Spinal cord (tissue), 10 donors: ENCODE results near the gene SLC44A2. TPM values are rescaled to one million over a fixed set of nuclear protein-coding genes. Genes with fewer than 3 reads are reported as not detected.
A peak's percentile ranks its signal among the peaks of the same experiment; 100 is the strongest.
"Not testable (repeated sequence)": the region's sequence is repeated elsewhere in the genome, so short reads cannot be mapped to it uniquely, and the experiment has no call there.

Source experiments
- DNase-seq, 6 donors: peaks; one replicate each; pipeline versions ENCODE4 v3.0.0 to v3.0.0-alpha.2; 2013 to 2015; ENCODE audit warnings: low spot score in 6 of 6, low read depth in 4 of 6
- H3K27ac ChIP-seq: one replicate; pipeline ENCODE4 v1.5.1; 2013; ENCODE audit warnings: low read depth, low read length, control low read depth
- H3K27me3 ChIP-seq: one replicate; pipeline ENCODE4 v1.6.1; 2013; ENCODE audit warnings: low read length; ENCODE audit not compliant: control insufficient read depth, insufficient read depth
- H3K36me3 ChIP-seq: one replicate; pipeline ENCODE4 v1.6.1; 2013; ENCODE audit warnings: low read length; ENCODE audit not compliant: control insufficient read depth, insufficient read depth
- H3K4me1 ChIP-seq: one replicate; pipeline ENCODE4 v1.6.1; 2013; ENCODE audit warnings: low read length; ENCODE audit not compliant: control insufficient read depth, insufficient read depth
- H3K4me3 ChIP-seq: one replicate; pipeline ENCODE4 v1.5.1; 2013; ENCODE audit warnings: low read depth, low read length, control low read depth
- H3K9me3 ChIP-seq: one replicate; pipeline ENCODE4 v1.6.1; 2013; ENCODE audit warnings: low read length; ENCODE audit not compliant: control insufficient read depth, insufficient read depth
- WGBS: methylation state at CpG from one replicate; pipeline ENCODE4 v1.1.5; 2013; ENCODE audit warnings: missing lambda C conversion rate; ENCODE audit not compliant: insufficient coverage; 5-methylcytosine and 5-hydroxymethylcytosine counted together
- polyA plus RNA-seq, 2 donors: library from polyadenylated mRNA; unstranded; fragments of 120-200 nt; gene quantifications; one replicate each; pipeline ENCODE4 v1.2.1, GENCODE V29; 2013; ENCODE audit not compliant: insufficient read length in 2 of 2
- total RNA-seq, 2 donors: library from RNA; depleted of rRNA in 1 of 2; stranded (reverse); fragments of 120-200 nt in 1 of 2; fragments of >200 nt in 1 of 2; gene quantifications; one replicate each; pipeline versions ENCODE4 v1.2.3 to v1.2.4, GENCODE V29; 2013 to 2014
- donor health status: healthy.

The SLC44A2 gene
- total and polyA plus RNA-seq, 4 donors = 46.8 to 146 (median 88.2) TPM

GRCh38 chr19:10660346-10660745, 35.0 kb downstream of the SLC44A2 start:
- no peak for DNase-seq
- Histone ChIP-seq H3K9me3 (no peaks in the 10 kb centered on the region), H3K36me3 (peaks cover 27% of the 10 kb centered on the region), H3K4me3 (no peak overlapping the region), H3K27me3 (no peaks in the 10 kb centered on the region), H3K27ac (no peak overlapping the region), H3K4me1 (peaks cover 48% of the 10 kb centered on the region)
- 96% methylated on average over 5 of the region's 5 CpGs for WGBS

DNA sequence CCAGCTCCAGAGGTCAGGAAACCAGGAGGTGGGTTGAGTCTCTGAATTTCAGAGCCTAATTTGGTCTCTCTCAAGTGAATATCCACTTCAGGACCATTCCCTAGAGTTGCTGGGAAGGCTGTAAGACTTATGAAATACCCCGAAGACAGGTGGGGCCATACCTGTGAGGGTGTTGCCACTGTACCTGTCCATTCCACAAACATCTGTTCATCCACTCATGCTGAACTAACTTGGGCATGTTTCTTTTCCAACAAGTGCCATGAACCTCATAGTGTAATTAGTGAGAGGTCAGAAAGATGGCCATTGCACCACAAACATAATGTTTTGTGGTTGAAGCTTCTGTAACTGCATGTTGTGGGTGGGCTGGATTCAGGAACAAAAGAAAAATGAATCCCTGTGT, 36.6 kb downstream of the SLC44A2 start:
- no CpG with 5 or more reads among the region's 1 CpG for WGBS
- no peak for DNase-seq
- peaks cover 28% of the 10 kb centered on the region for H3K36me3 ChIP-seq
- no peaks in the 10 kb centered on the region for H3K9me3 ChIP-seq
- peaks cover 34% of the 10 kb centered on the region for H3K4me1 ChIP-seq
- no peaks in the 10 kb centered on the region for H3K27me3 ChIP-seq
- H3K4me3 ChIP-seq = no peak overlapping the region
- no peak overlapping the region for H3K27ac ChIP-seq

- H3K4me1 ChIP-seq = peaks cover 33% of the 10 kb centered on the region
- no peaks in the 10 kb centered on the region for H3K27me3 ChIP-seq
- 50% methylated on average over 12 of the region's 14 CpGs for WGBS
- H3K9me3 ChIP-seq = no peaks in the 10 kb centered on the region
- peak in 1 of 6 donors; percentile 21 for DNase-seq
- H3K4me3 ChIP-seq = no peak overlapping the region
- no peak overlapping the region for H3K27ac ChIP-seq
- H3K36me3 ChIP-seq = peaks cover 28% of the 10 kb centered on the region
Measured at GRCh38 chr19:10662384-10663251, 37.3 kb downstream of the SLC44A2 start.

- WGBS = 80% methylated on average over 1 of the region's 16 CpGs
- not testable (repeated sequence) for H3K4me3 ChIP-seq, H3K9me3 ChIP-seq, DNase-seq, H3K27ac ChIP-seq, H3K27me3 ChIP-seq
- peaks cover 34% of the 10 kb centered on the region for H3K4me1 ChIP-seq
- H3K36me3 ChIP-seq = peaks cover 28% of the 10 kb centered on the region
Measured at GRCh38 chr19:10663252-10663563, 37.9 kb downstream of the SLC44A2 start.

- no peaks in the 10 kb centered on the region for H3K9me3 ChIP-seq
- H3K4me1 ChIP-seq = peaks cover 10% of the 10 kb centered on the region
- DNase-seq = no peak
- H3K27ac ChIP-seq = no peak overlapping the region
- no peaks in the 10 kb centered on the region for H3K27me3 ChIP-seq
- H3K36me3 ChIP-seq = peaks cover 36% of the 10 kb centered on the region
- 66% methylated on average over 2 of the region's 6 CpGs for WGBS
- H3K4me3 ChIP-seq = no peak overlapping the region
Measured at GRCh38 chr19:10667867-10668266, 42.5 kb downstream of the SLC44A2 start.

DNA sequence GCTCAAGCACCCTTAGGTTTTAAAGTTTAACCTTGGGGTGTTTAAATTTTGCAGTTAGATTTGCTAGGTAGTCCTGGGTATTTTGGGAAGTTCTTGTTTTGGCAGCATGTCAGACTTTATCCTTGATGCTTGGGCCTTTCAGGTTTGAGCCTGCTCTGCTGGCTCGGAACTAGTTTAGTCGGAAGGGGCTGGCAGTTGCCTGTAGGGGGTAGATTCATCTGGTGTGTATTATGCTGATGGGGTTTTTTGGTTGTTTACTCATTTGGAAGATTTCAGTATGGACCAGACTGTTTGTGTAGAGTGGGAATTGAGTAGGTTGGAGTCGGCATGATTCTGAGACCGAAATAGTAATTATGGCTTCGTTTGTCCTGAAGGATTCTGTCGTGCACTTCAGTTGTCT, 43.9 kb downstream of the SLC44A2 start:
- H3K36me3 ChIP-seq = peaks cover 48% of the 10 kb centered on the region
- no peak overlapping the region for H3K27ac ChIP-seq
- H3K9me3 ChIP-seq = no peaks in the 10 kb centered on the region
- 38% methylated on average over 6 of the region's 6 CpGs for WGBS
- H3K4me1 ChIP-seq = peaks cover 6% of the 10 kb centered on the region
- no peak overlapping the region for H3K4me3 ChIP-seq
- no peak for DNase-seq
- H3K27me3 ChIP-seq = no peaks in the 10 kb centered on the region

GRCh38 chr19:10670182-10670581, 44.8 kb downstream of the SLC44A2 start:
- no CpG with 5 or more reads among the region's 1 CpG for WGBS
- H3K4me3 ChIP-seq = no peak overlapping the region
- H3K9me3 ChIP-seq = no peaks in the 10 kb centered on the region
- DNase-seq = no peak
- no peaks in the 10 kb centered on the region for H3K27me3 ChIP-seq
- peaks cover 53% of the 10 kb centered on the region for H3K36me3 ChIP-seq
- H3K27ac ChIP-seq = no peak overlapping the region
- H3K4me1 ChIP-seq = peaks cover 6% of the 10 kb centered on the region

GRCh38 chr19:10670876-10671804, 45.8 kb downstream of the SLC44A2 start:
- H3K36me3 ChIP-seq = peaks cover 63% of the 10 kb centered on the region
- WGBS = 80% methylated on average over 22 of the region's 24 CpGs
- H3K4me1 ChIP-seq = peaks cover 6% of the 10 kb centered on the region
- H3K27me3 ChIP-seq = no peaks in the 10 kb centered on the region
- no peaks in the 10 kb centered on the region for H3K9me3 ChIP-seq
- DNase-seq = no peak
- H3K27ac ChIP-seq = no peak overlapping the region
- H3K4me3 ChIP-seq = no peak overlapping the region

DNA sequence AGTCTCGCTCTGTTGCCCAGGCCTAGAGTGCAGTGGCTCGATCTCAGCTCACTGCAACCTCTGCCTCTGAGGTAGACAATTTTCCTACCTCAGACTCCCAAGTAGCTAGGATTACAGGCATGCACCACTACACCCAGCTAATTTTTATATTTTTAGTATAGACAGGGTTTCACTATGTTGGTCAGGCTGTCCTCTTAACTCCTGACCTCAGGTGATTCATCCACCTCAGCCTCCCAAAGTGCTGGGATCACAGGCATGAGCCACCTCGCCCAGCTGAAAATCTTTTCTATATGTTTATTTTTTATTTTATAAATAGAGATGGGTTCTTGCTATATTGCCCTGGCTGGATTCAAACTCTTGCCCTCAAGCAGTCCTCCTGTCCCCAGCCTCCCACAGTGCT, 46.6 kb downstream of the SLC44A2 start:
- H3K27ac ChIP-seq, H3K9me3 ChIP-seq, H3K27me3 ChIP-seq, H3K4me3 ChIP-seq, DNase-seq, H3K4me1 ChIP-seq: not testable (repeated sequence)
- peaks cover 65% of the 10 kb centered on the region for H3K36me3 ChIP-seq
- WGBS = no CpG with 5 or more reads among the region's 3 CpGs
